ENCODE data around the gene CNTF.

The CNTF gene

GRCh38 chr11:58649623-58650022, 27.2 kb downstream of the CNTF start:
- TF ChIP-seq CTCF (IDR thresholded peaks at IDR 0.05), result no peak

- no peak for TF ChIP-seq CTCF (IDR thresholded peaks at IDR 0.05)
Measured at GRCh38 chr11:58650496-58650895, 28.0 kb downstream of the CNTF start.

GRCh38 chr11:58652726-58653280, 30.3 kb downstream of the CNTF start:
- no peak for TF ChIP-seq CTCF (IDR thresholded peaks at IDR 0.05)

- TF ChIP-seq CTCF (IDR thresholded peaks at IDR 0.05), result peak; percentile 97
Measured at GRCh38 chr11:58654079-58654907, 31.8 kb downstream of the CNTF start.

GRCh38 chr11:58654908-58655296, 32.4 kb downstream of the CNTF start:
- TF ChIP-seq CTCF (IDR thresholded peaks at IDR 0.05), result no peak

GRCh38 chr11:58656348-58656747, 33.9 kb downstream of the CNTF start:
- no peak for TF ChIP-seq CTCF (IDR thresholded peaks at IDR 0.05)

- TF ChIP-seq CTCF (IDR thresholded peaks at IDR 0.05), result no peak
Measured at GRCh38 chr11:58658623-58659022, 36.2 kb downstream of the CNTF start.
